H1 (cell line): ENCODE results near the gene KLF18.

Source experiments
- CBX5 ChIP-seq: fragments of 300-800, 300-1000 bp; sonication (generic); IDR thresholded peaks from 2 replicates; pipeline ENCODE4 v1.7.1; 2016; ENCODE audit warnings: antibody characterized with exemption, low read length, low read depth
- TF ChIP-seq, protein P1 (sequence below): fragments of 300-600 bp; sonication (generic); IDR thresholded peaks from 2 replicates; pipeline ENCODE4 v1.7.1; 2012; ENCODE audit warnings: low read length, moderate library complexity, mild to moderate bottlenecking, inconsistent platforms; ENCODE audit not compliant: insufficient replicate concordance

DNA sequence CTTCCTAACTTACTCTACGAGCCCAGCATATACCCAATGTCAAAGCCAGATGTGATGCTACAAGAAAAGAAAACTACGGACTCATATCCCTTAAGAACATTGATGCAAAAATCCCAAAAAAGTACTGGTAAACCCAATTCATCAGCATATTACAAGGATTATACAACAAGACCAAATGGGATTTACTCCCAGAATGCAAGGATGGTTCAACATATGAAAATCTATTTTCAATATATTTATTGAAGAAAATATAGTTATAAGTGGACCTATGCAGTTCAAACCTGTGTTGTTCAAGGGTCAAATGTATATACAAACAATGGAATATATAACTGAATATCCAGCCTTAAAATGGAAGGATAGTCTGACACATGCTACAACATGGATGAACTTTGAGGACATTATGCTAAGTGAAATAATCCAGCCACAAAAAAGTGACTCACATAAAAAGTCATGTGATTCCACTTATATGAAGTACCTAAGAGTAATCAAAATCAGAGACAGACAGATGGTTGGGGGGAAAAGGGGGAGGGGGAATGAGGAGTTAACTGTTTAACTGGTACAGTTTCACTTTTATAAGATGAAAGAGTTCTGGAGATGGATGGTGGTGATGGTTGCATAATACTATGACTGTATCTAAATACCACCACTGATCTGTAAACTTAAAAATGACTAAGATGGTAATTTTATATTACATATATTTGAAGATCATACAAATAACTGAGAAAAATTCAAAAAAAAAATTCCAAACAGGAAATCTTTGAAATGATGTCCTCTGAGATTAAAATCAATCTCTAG is 3.7 kb upstream of the KLF18 start:
- TF ChIP-seq, protein P1, sequence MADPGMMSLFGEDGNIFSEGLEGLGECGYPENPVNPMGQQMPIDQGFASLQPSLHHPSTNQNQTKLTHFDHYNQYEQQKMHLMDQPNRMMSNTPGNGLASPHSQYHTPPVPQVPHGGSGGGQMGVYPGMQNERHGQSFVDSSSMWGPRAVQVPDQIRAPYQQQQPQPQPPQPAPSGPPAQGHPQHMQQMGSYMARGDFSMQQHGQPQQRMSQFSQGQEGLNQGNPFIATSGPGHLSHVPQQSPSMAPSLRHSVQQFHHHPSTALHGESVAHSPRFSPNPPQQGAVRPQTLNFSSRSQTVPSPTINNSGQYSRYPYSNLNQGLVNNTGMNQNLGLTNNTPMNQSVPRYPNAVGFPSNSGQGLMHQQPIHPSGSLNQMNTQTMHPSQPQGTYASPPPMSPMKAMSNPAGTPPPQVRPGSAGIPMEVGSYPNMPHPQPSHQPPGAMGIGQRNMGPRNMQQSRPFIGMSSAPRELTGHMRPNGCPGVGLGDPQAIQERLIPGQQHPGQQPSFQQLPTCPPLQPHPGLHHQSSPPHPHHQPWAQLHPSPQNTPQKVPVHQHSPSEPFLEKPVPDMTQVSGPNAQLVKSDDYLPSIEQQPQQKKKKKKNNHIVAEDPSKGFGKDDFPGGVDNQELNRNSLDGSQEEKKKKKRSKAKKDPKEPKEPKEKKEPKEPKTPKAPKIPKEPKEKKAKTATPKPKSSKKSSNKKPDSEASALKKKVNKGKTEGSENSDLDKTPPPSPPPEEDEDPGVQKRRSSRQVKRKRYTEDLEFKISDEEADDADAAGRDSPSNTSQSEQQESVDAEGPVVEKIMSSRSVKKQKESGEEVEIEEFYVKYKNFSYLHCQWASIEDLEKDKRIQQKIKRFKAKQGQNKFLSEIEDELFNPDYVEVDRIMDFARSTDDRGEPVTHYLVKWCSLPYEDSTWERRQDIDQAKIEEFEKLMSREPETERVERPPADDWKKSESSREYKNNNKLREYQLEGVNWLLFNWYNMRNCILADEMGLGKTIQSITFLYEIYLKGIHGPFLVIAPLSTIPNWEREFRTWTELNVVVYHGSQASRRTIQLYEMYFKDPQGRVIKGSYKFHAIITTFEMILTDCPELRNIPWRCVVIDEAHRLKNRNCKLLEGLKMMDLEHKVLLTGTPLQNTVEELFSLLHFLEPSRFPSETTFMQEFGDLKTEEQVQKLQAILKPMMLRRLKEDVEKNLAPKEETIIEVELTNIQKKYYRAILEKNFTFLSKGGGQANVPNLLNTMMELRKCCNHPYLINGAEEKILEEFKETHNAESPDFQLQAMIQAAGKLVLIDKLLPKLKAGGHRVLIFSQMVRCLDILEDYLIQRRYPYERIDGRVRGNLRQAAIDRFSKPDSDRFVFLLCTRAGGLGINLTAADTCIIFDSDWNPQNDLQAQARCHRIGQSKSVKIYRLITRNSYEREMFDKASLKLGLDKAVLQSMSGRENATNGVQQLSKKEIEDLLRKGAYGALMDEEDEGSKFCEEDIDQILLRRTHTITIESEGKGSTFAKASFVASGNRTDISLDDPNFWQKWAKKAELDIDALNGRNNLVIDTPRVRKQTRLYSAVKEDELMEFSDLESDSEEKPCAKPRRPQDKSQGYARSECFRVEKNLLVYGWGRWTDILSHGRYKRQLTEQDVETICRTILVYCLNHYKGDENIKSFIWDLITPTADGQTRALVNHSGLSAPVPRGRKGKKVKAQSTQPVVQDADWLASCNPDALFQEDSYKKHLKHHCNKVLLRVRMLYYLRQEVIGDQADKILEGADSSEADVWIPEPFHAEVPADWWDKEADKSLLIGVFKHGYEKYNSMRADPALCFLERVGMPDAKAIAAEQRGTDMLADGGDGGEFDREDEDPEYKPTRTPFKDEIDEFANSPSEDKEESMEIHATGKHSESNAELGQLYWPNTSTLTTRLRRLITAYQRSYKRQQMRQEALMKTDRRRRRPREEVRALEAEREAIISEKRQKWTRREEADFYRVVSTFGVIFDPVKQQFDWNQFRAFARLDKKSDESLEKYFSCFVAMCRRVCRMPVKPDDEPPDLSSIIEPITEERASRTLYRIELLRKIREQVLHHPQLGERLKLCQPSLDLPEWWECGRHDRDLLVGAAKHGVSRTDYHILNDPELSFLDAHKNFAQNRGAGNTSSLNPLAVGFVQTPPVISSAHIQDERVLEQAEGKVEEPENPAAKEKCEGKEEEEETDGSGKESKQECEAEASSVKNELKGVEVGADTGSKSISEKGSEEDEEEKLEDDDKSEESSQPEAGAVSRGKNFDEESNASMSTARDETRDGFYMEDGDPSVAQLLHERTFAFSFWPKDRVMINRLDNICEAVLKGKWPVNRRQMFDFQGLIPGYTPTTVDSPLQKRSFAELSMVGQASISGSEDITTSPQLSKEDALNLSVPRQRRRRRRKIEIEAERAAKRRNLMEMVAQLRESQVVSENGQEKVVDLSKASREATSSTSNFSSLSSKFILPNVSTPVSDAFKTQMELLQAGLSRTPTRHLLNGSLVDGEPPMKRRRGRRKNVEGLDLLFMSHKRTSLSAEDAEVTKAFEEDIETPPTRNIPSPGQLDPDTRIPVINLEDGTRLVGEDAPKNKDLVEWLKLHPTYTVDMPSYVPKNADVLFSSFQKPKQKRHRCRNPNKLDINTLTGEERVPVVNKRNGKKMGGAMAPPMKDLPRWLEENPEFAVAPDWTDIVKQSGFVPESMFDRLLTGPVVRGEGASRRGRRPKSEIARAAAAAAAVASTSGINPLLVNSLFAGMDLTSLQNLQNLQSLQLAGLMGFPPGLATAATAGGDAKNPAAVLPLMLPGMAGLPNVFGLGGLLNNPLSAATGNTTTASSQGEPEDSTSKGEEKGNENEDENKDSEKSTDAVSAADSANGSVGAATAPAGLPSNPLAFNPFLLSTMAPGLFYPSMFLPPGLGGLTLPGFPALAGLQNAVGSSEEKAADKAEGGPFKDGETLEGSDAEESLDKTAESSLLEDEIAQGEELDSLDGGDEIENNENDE = no peak
- no peak for TF ChIP-seq CBX5
